K562 (cell line): ENCODE results near the gene TMEM179. TPM values are rescaled to one million over a fixed set of nuclear protein-coding genes. Genes with fewer than 3 reads are reported as not detected.

Source experiments
- ATAC-seq: fragments of 200-7000 bp; cut with Tn5 transposase; 3 replicates; pipeline ENCODE4 v1.9.1; 2020; ENCODE audit warnings: moderate library complexity
- BruUV-seq: library from RNA; stranded (reverse); fragments of 400-500 nt; replicated peaks from 2 replicates; lab custom pipeline; 2021; lab: Mats Ljungman, UMichigan
- CTCF ChIA-PET: fragments of 300-600 bp; formaldehyde crosslinking; extraction: SDS; loops from one replicate; lab custom pipeline; 2021; ENCODE audit warnings: low intra/inter-chr PET ratio; lab: Yijun Ruan, JAX
- POLR2A ChIA-PET: fragments of 300-600, 350-650 bp; sonication (Branson Sonifier 250); formaldehyde crosslinking; extraction: SDS; loops from one replicate; lab custom pipeline; 2021; ENCODE audit warnings: antibody characterized with exemption, inconsistent platforms; lab: Yijun Ruan, JAX
- DNase-seq, 4 experiments: peaks; one replicate each; pipeline versions ENCODE4 v3.0.0 to v3.0.0-alpha.2; 2011 to 2018; ENCODE audit warnings: low spot score in 3 of 4, mixed read lengths in 3 of 4; ENCODE audit errors: extremely low read depth in 1 of 4
- FAIRE-seq: peaks from 2 replicates; lab custom pipeline; 2011; peaks lifted over from hg19 to GRCh38; lab: Jason Lieb, UNC
- H2AFZ ChIP-seq: 2 replicates; pipeline ENCODE4 v1.6.0; 2011; ENCODE audit warnings: low read depth, low read length, control low read depth, inconsistent platforms
- H3K27ac ChIP-seq: fragments of 200-600 bp; 3 replicates; pipeline ENCODE4 v1.8.0; 2011; ENCODE audit warnings: low read depth, mild to moderate bottlenecking, control low read depth, inconsistent platforms, low read length, moderate library complexity, mixed read lengths; ENCODE audit errors: extremely low read depth
- H3K27me3 ChIP-seq, 2 experiments: fragments of 300-600 bp in 1 of 2; 2 replicates in 1 of 2; 3 replicates in 1 of 2; pipeline versions ENCODE4 v1.6.0 to v1.8.0; 2011; ENCODE audit warnings: inconsistent platforms in 2 of 2, low read length in 2 of 2, mild to moderate bottlenecking in 1 of 2, mixed read lengths in 1 of 2, moderate library complexity in 1 of 2; ENCODE audit not compliant: control insufficient read depth in 2 of 2, insufficient read depth in 2 of 2
- H3K36me3 ChIP-seq: fragments of 300-600 bp; 3 replicates; pipeline ENCODE4 v1.8.0; 2011; ENCODE audit warnings: mild to moderate bottlenecking, low read length, inconsistent platforms; ENCODE audit not compliant: control insufficient read depth, insufficient read depth
- H3K4me1 ChIP-seq, 2 experiments: fragments of 200-600 bp in 1 of 2; replicated peaks in 1 of 2; 2 replicates in 1 of 2; 3 replicates in 1 of 2; pipeline versions ENCODE4 v1.5.1 to v1.8.0; 2011; ENCODE audit warnings: inconsistent platforms in 2 of 2, low read length in 2 of 2, mild to moderate bottlenecking in 1 of 2, mixed read lengths in 1 of 2, moderate library complexity in 1 of 2; ENCODE audit not compliant: control insufficient read depth in 2 of 2, insufficient read depth in 2 of 2
- H3K4me2 ChIP-seq: 2 replicates; pipeline ENCODE4 v1.6.1; 2011; ENCODE audit warnings: low read length, control low read depth, inconsistent platforms, mixed read lengths; ENCODE audit not compliant: insufficient read depth
- H3K4me3 ChIP-seq: fragments of 200-600 bp; sonication (generic), shearing (Covaris generic); 2 replicates; pipeline ENCODE4 v1.5.1; 2016; ENCODE audit warnings: control low read depth, inconsistent platforms
- H3K79me2 ChIP-seq: fragments of 200-600 bp; 3 replicates; pipeline ENCODE4 v1.8.0; 2011; ENCODE audit warnings: low read length, inconsistent platforms; ENCODE audit not compliant: control insufficient read depth, insufficient read depth
- H3K9ac ChIP-seq, 2 experiments: 2 replicates each; pipeline versions ENCODE4 v1.6.0 to v1.6.1; 2011; ENCODE audit warnings: low read depth in 2 of 2, low read length in 2 of 2, control low read depth in 1 of 2, inconsistent platforms in 1 of 2, mild to moderate bottlenecking in 1 of 2, mixed read lengths in 1 of 2; ENCODE audit not compliant: insufficient read depth in 1 of 2
- H3K9me1 ChIP-seq: one replicate; pipeline ENCODE4 v1.6.0; 2011; ENCODE audit warnings: inconsistent platforms, mild to moderate bottlenecking, low read length, moderate library complexity; ENCODE audit not compliant: control insufficient read depth, insufficient read depth
- H3K9me3 ChIP-seq: replicated peaks from 2 replicates; pipeline ENCODE4 v1.5.1; 2011; ENCODE audit warnings: low read depth, low read length, inconsistent platforms; ENCODE audit not compliant: control insufficient read depth, insufficient read depth
- H4K20me1 ChIP-seq: replicated peaks from 2 replicates; pipeline ENCODE4 v1.6.1; 2011; ENCODE audit warnings: low read length, inconsistent platforms, mixed read lengths; ENCODE audit not compliant: control insufficient read depth, insufficient read depth
- BHLHE40 ChIP-seq: IDR thresholded peaks from 2 replicates; pipeline ENCODE4 v1.6.1; 2011; ENCODE audit warnings: low read length, improper control_type of control experiment
- CBX2 ChIP-seq: fragments of 200-600 bp; sonication (generic); IDR thresholded peaks from one replicate; pipeline ENCODE4 v1.6.1; 2012; ENCODE audit warnings: mild to moderate bottlenecking, low read length, inconsistent platforms; ENCODE audit not compliant: insufficient read depth, poor library complexity, severe bottlenecking
- CREB1 ChIP-seq, 2 experiments: sonication (generic) in 1 of 2; formaldehyde crosslinking in 1 of 2; IDR thresholded peaks; 2 replicates each; pipeline versions ENCODE4 v1.6.1 to v1.8.0; 2012 to 2022; ENCODE audit warnings: inconsistent platforms in 1 of 2, mild to moderate bottlenecking in 1 of 2, missing genetic modification reagents in 1 of 2, moderate library complexity in 1 of 2
- EHMT2 ChIP-seq: fragments of 450-650 bp; IDR thresholded peaks from 2 replicates; pipeline ENCODE4 v1.6.1; 2018; ENCODE audit warnings: antibody characterized with exemption
- PHTF2 ChIP-seq: fragments of 250-450 bp; sonication (Bioruptor Pico); IDR thresholded peaks from 2 replicates; pipeline ENCODE4 v1.5.0; 2021; ENCODE audit warnings: mild to moderate bottlenecking
- SIX5 ChIP-seq, 2 experiments: IDR thresholded peaks; 2 replicates each; pipeline ENCODE4 v1.6.1; 2011; ENCODE audit warnings: low read length in 2 of 2, borderline replicate concordance in 1 of 2, low read depth in 1 of 2, mild to moderate bottlenecking in 1 of 2, moderate library complexity in 1 of 2; ENCODE audit not compliant: insufficient read depth in 1 of 2
- WGBS: fragments of 100-300 bp; shearing (Covaris generic); methylation state at CpG from one replicate; pipeline ENCODE4 v1.1.6; 2016; ENCODE audit warnings: low coverage, mixed read lengths; ENCODE audit not compliant: insufficient coverage; ENCODE audit errors: missing lambda C conversion rate; 5-methylcytosine and 5-hydroxymethylcytosine counted together
- in situ Hi-C: fragments of 300-500 bp; cut with MboI; formaldehyde crosslinking; loops from 4 replicates; pipeline ENCODE4 v1.15.0; 2018; ENCODE audit warnings: inconsistent platforms, mixed read lengths
- intact Hi-C: fragments of 100-400 bp; cut with micrococcal nuclease; formaldehyde crosslinking; loops from 2 replicates; pipeline ENCODE4 v1.14.2; 2022
- polyA plus RNA-seq, 8 experiments: library from polyadenylated mRNA; depleted of rRNA in 4 of 8; stranded (reverse) in 5 of 8; unstranded in 3 of 8; fragments of >200 nt; fragmentation: Nextera tagmentation in 2 of 8; fragmentation: Illumina TruSeq in 1 of 8; extraction: Ambion mirVana in 2 of 8; extraction: Trizol in 1 of 8; gene quantifications; 2 replicates each; pipeline versions ENCODE4 v1.2.1 to v1.2.3, GENCODE V29; 2011 to 2014; ENCODE audit warnings: inconsistent platforms in 1 of 8, missing spikeins in 1 of 8
- total RNA-seq, 7 experiments: library from RNA; depleted of rRNA in 6 of 7; stranded (reverse); fragments of >200 nt in 6 of 7; fragmentation: Illumina TruSeq in 2 of 7; extraction: Trizol in 2 of 7; gene quantifications; 2 replicates each; pipeline versions ENCODE4 v1.2.1 to v1.2.3, GENCODE V29; 2011 to 2021; ENCODE audit warnings: low replicate concordance in 1 of 7
- TF ChIP-seq, protein P1 (sequence below), 2 experiments: IDR thresholded peaks in 1 of 2; conservative IDR thresholded peaks in 1 of 2; 2 replicates each; pipeline ENCODE4 v1.6.1; 2016; ENCODE audit warnings: low read depth in 2 of 2, mild to moderate bottlenecking in 1 of 2, missing compliant biosample characterization in 1 of 2, missing genetic modification characterization in 1 of 2, moderate library complexity in 1 of 2

Gene TMEM179
- total and polyA plus RNA-seq, 9 of the 15 experiments (the other 6 are each of a cell fraction or from before 2014, with no cell fraction given): not detected

GRCh38 chr14:104572024-104572626, 32.4 kb downstream of the TMEM179 start:
- FAIRE-seq (no peak), DNase-seq (no peak), ATAC-seq (no peak)
- Histone ChIP-seq H3K36me3 (no peaks in the 10 kb centered on the region), H3K4me3 (no peak overlapping the region), H4K20me1 (no peaks in the 10 kb centered on the region; the same call in none of the 2 replicates), H3K27ac (no peak overlapping the region), H2AFZ (no peak overlapping the region), H3K9ac (no peak overlapping the region), H3K4me2 (no peak overlapping the region), H3K27me3 (peaks cover 0 to 25% of the 10 kb centered on the region in 2 experiments; a peak in 2 of 5 replicates), H3K4me1 (peaks cover 0 to 46% of the 10 kb centered on the region in 2 experiments; a peak in 4 of 5 replicates), H3K9me3 (no peaks in the 10 kb centered on the region), H3K79me2 (no peaks in the 10 kb centered on the region), H3K9me1 (no peaks in the 10 kb centered on the region)
- intact Hi-C loops (no loop called here), in situ Hi-C loops (no loop called here)
- CTCF ChIA-PET: no interaction called here
- TF ChIP-seq CBX2 (no peak), CREB1 (IDR thresholded peaks at IDR 0.05) (no peak), CREB1 (CRISPR knock-in tag; IDR thresholded peaks at IDR 0.05) (no peak), EHMT2 (no peak)
- 0% methylated on average over 2 of the region's 11 CpGs for WGBS
- POLR2A ChIA-PET: interaction anchor here (1.6 kb wide), 1 partner anchor 14 kb away, joined by 5 read pairs; no protein-coding TSS in a partner anchor
- BruUV-seq: no TSS peak

GRCh38 chr14:104571246-104571645, 33.3 kb downstream of the TMEM179 start:
- no peaks in the 10 kb centered on the region; the same call in none of the 2 replicates for H4K20me1 ChIP-seq
- DNase-seq (no peak), ATAC-seq (no peak), FAIRE-seq (no peak)
- intact Hi-C loops (no loop called here), in situ Hi-C loops (no loop called here)
- no peak overlapping the region for H3K4me3 ChIP-seq
- H2AFZ ChIP-seq: no peak overlapping the region
- no peaks in the 10 kb centered on the region for H3K9me1 ChIP-seq
- TF ChIP-seq, protein P1, sequence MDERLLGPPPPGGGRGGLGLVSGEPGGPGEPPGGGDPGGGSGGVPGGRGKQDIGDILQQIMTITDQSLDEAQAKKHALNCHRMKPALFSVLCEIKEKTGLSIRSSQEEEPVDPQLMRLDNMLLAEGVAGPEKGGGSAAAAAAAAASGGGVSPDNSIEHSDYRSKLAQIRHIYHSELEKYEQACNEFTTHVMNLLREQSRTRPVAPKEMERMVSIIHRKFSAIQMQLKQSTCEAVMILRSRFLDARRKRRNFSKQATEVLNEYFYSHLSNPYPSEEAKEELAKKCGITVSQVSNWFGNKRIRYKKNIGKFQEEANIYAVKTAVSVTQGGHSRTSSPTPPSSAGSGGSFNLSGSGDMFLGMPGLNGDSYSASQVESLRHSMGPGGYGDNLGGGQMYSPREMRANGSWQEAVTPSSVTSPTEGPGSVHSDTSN (CRISPR knock-in tag; IDR thresholded peaks at IDR 0.05; ENCODE audit: low read depth): no peak
- TF ChIP-seq, protein P1 (tag; conservative IDR thresholded peaks at IDR 0.05; ENCODE audit: low read depth): no peak
- TF ChIP-seq BHLHE40: peak; percentile 32; the same call in 1 of the 2 replicates
- no peak for TF ChIP-seq SIX5 (IDR thresholded peaks at IDR 0.05; ENCODE audit: borderline replicate concordance in 1 of 2, insufficient read depth in 1 of 2, low read depth in 1 of 2, low read length in 2 of 2)
- no peak for TF ChIP-seq PHTF2 (CRISPR knock-in tag)
- H3K9me3 ChIP-seq: no peaks in the 10 kb centered on the region
- ChIA-PET CTCF (no interaction called here), POLR2A (interaction anchor here (0.5 to 1.6 kb wide), 2 partner anchors 13 to 92 kb away, joined by 3 to 5 read pairs; no protein-coding TSS in a partner anchor)
- H3K27me3 ChIP-seq: peaks cover 0 to 33% of the 10 kb centered on the region in 2 experiments; a peak in 3 of 5 replicates
- 14% methylated on average over 10 of the region's 16 CpGs for WGBS
- no peak overlapping the region for H3K4me2 ChIP-seq
- H3K9ac ChIP-seq: no peak overlapping the region
- H3K36me3 ChIP-seq: no peaks in the 10 kb centered on the region
- H3K4me1 ChIP-seq: peaks cover 0 to 44% of the 10 kb centered on the region in 2 experiments; a peak in 4 of 5 replicates
- H3K27ac ChIP-seq: no peak overlapping the region
- H3K79me2 ChIP-seq: no peaks in the 10 kb centered on the region
- no TSS peak for BruUV-seq
